ENCODE measurements around the gene NKD1. TPM values are rescaled to one million over a fixed set of nuclear protein-coding genes. Genes with fewer than 3 reads are reported as not detected.

The NKD1 gene
- total RNA-seq, 6 experiments from 2014 or later = 0.69 to 2.6 (median 2.1) TPM

- intact Hi-C loops (cut with DNase I) = no loop called here
- Histone ChIP-seq H3K36me3 (no peaks in the 10 kb centered on the region), H3K4me1 (peaks cover 0 to 3% (median 0%) of the 10 kb centered on the region in 4 donors), H3K27ac (no peak overlapping the region), H3K9me3 (no peaks in the 10 kb centered on the region), H3K4me3 (no peak overlapping the region), H3K27me3 (no peaks in the 10 kb centered on the region)
- TF ChIP-seq POLR2A (IDR thresholded peaks at IDR 0.05) (no peak), CTCF (IDR thresholded peaks at IDR 0.05) (no peak)
- ATAC-seq (no peak), DNase-seq (no peak)
- WGBS (ENCODE audit: insufficient coverage, low coverage, low lambda C conversion rate, missing lambda C conversion rate) = 87% methylated on average over 10 of the region's 15 CpGs
Observed at GRCh38 chr16:50640919-50641817, 93.0 kb downstream of the NKD1 start.

GRCh38 chr16:50641818-50642187 lies 93.6 kb downstream of the NKD1 start:
- 100% methylated on average over 2 of the region's 4 CpGs for WGBS (ENCODE audit: insufficient coverage, low coverage, low lambda C conversion rate, missing lambda C conversion rate)
- Histone ChIP-seq H3K9me3 (no peaks in the 10 kb centered on the region), H3K4me3 (no peak overlapping the region), H3K4me1 (peaks cover 0 to 3% (median 0%) of the 10 kb centered on the region in 4 donors), H3K27me3 (no peaks in the 10 kb centered on the region), H3K36me3 (no peaks in the 10 kb centered on the region), H3K27ac (no peak overlapping the region)
- ATAC-seq (no peak), DNase-seq (no peak)
- intact Hi-C loops (cut with DNase I) = no loop called here
- no peak for TF ChIP-seq CTCF (IDR thresholded peaks at IDR 0.05)
- no peak for TF ChIP-seq POLR2A (IDR thresholded peaks at IDR 0.05)

GRCh38 chr16:50642349-50642748 lies 94.2 kb downstream of the NKD1 start:
- DNase-seq = no peak
- intact Hi-C loops (cut with DNase I) = no loop called here

GRCh38 chr16:50643192-50643591 lies 95.0 kb downstream of the NKD1 start:
- 44% methylated on average over 1 of the region's 4 CpGs for WGBS (ENCODE audit: insufficient coverage, low coverage, low lambda C conversion rate, missing lambda C conversion rate)
- Histone ChIP-seq H3K4me1 (peaks cover 0 to 3% (median 0%) of the 10 kb centered on the region in 4 donors), H3K27me3 (no peaks in the 10 kb centered on the region), H3K9me3 (no peaks in the 10 kb centered on the region), H3K4me3 (no peak overlapping the region), H3K36me3 (no peaks in the 10 kb centered on the region), H3K27ac (no peak overlapping the region)
- DNase-seq (no peak), ATAC-seq (no peak)
- intact Hi-C loops (cut with DNase I) = no loop called here
- TF ChIP-seq POLR2A (IDR thresholded peaks at IDR 0.05) (no peak), CTCF (IDR thresholded peaks at IDR 0.05) (no peak)

More at GRCh38 chr16:50642349-50642748, 94.2 kb downstream of the NKD1 start:
- no peaks in the 10 kb centered on the region for H3K36me3 ChIP-seq
- H3K27ac ChIP-seq = no peak overlapping the region
- H3K4me1 ChIP-seq = peaks cover 0 to 3% (median 0%) of the 10 kb centered on the region in 4 donors
- no peaks in the 10 kb centered on the region for H3K27me3 ChIP-seq
- H3K4me3 ChIP-seq = no peak overlapping the region
- peak in 1 of 4 donors; percentile 54 for ATAC-seq
- no peak for TF ChIP-seq CTCF (IDR thresholded peaks at IDR 0.05)
- TF ChIP-seq POLR2A (IDR thresholded peaks at IDR 0.05) = no peak
- 94% methylated on average over 5 of the region's 5 CpGs for WGBS (ENCODE audit: insufficient coverage, low coverage, low lambda C conversion rate, missing lambda C conversion rate)
- H3K9me3 ChIP-seq = no peaks in the 10 kb centered on the region
